ENCODE measurements around the gene SPDYE2. TPM values are rescaled to one million over a fixed set of nuclear protein-coding genes. Genes with fewer than 3 reads are reported as not detected.
"Not testable (repeated sequence)": the region's sequence is repeated elsewhere in the genome, so short reads cannot be mapped to it uniquely, and the experiment has no call there.

Gene SPDYE2
- total and polyA plus RNA-seq, 9 of the 15 experiments (the other 6 are each of a cell fraction or from before 2014, with no cell fraction given) = 0.34 to 0.76 TPM; not detected in 7

DNA sequence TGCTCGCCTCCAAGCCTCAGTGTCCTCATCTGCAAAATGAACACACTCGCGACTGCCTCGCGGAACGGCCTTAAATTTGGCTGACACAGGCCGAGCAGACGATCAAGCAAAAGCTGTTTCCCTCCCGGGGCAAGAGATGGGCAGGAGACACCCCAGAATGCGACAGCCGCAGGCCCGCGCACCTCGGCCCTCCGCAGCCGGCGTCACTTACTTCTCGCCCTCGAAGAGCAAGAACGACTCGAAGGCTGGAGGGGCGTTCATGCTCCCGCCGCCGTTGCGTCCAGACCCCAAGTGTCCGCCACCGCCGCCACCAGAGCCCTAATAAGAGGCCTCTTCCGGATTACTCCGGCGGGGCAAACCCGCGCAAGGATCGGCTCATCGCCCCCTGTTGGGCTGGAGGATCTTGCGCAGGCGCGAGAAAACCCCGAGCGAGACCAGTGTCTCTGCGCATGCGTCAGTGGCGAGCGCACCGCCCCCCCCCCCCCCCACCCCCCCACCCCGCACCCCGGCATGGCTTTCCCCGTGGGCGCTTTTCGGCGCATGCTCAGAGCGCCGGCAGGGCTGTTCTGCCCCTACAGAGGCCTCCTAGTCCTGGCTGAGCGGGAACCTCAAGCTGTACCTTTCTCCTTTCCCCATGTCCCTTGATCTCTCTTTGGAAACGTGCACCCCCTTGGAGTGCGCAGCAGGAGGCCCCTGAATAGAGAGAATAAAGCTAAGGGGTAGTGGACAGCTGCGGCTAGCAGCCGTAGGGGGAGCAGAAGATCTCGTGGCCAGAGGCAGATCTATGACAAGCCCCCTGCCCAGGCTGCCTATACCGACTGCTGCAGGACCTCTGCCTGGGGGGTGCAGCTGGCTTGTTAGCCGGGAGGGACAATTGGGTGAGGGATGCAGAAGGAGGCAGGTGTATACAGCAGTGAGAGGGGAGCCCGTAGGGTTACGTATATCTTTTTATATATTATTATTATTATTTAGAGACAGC lies 21.5 kb downstream of the SPDYE2 start, which contains the start of gene POLR2J3:
POLR2J3 (minus strand) TSS at position 323 of the 979 bp plus-strand sequence; CDS start at position 261, 62 bp downstream.
- H3K27ac ChIP-seq (ENCODE audit: extremely low read depth, low read depth, low read length) = peak within 1 kb of the TSS; percentile 67
- H3K4me2 ChIP-seq (ENCODE audit: insufficient read depth, low read length) = peak within 1 kb of the TSS; percentile 74; the same call in 1 of the 2 replicates
- POLR2A ChIA-PET; H4K20me1 ChIP-seq (replicated peaks; ENCODE audit: control insufficient read depth, insufficient read depth, low read length); H3K79me2 ChIP-seq (ENCODE audit: control insufficient read depth, insufficient read depth, low read length); H3K27me3 ChIP-seq (ENCODE audit: control insufficient read depth in 2 of 2, insufficient read depth in 2 of 2, low read length in 2 of 2); H3K36me3 ChIP-seq (ENCODE audit: control insufficient read depth, insufficient read depth, low read length); FAIRE-seq; H3K4me1 ChIP-seq (replicated peaks in 1 of 2; ENCODE audit: control insufficient read depth in 2 of 2, insufficient read depth in 2 of 2, low read length in 2 of 2); H3K9me1 ChIP-seq (ENCODE audit: control insufficient read depth, insufficient read depth, low read length); intact Hi-C loops (cut with micrococcal nuclease); CTCF ChIA-PET (ENCODE audit: low intra/inter-chr PET ratio); H3K9me3 ChIP-seq (replicated peaks; ENCODE audit: control insufficient read depth, insufficient read depth, low read depth, low read length); TF ChIP-seq ZBTB40 (CRISPR knock-in tag; IDR thresholded peaks at IDR 0.05): not testable (repeated sequence)
- WGBS (ENCODE audit: insufficient coverage, low coverage, missing lambda C conversion rate) = under 1% methylated on average over 39 of the region's 64 CpGs
- H3K9ac ChIP-seq (ENCODE audit: insufficient read depth in 1 of 2, low read depth in 2 of 2, low read length in 2 of 2) = peak within 1 kb of the TSS; percentile 78 to 91; a peak in 3 of 4 replicates
- H3K4me3 ChIP-seq = peak within 1 kb of the TSS; percentile 70
- DNase-seq (ENCODE audit: extremely low read depth in 1 of 4, low spot score in 3 of 4) = peak in 1 of 4 experiments; percentile 95
- in situ Hi-C loops (cut with MboI) = loop anchor here (25.0 kb wide), 1 partner anchor 110 kb away; the partner anchor contains the start of genes ALKBH4 and LRWD1
- H2AFZ ChIP-seq (ENCODE audit: low read depth, low read length) = peak within 1 kb of the TSS; percentile 60
- TSS peak; percentile 96 for BruUV-seq (replicated peaks)
- peak; percentile 97 for ATAC-seq
- TF ChIP-seq RBFOX2 (IDR thresholded peaks at IDR 0.05; ENCODE audit: low read depth, low read length) (peak; percentile 73), ZBTB40 (IDR thresholded peaks at IDR 0.05) (0 out of 2 replicates have a peak, but pooled peaks have one; percentile 17), POLR2A (conservative IDR thresholded peaks at IDR 0.05) (0 out of 2 replicates have a peak, but pooled peaks have one; percentile 38), C11orf30 (IDR thresholded peaks at IDR 0.05; ENCODE audit: low read depth) (peak; percentile 66), SIN3B (IDR thresholded peaks at IDR 0.05; ENCODE audit: low read depth) (peak; percentile 68), SIN3A (IDR thresholded peaks at IDR 0.05; ENCODE audit: borderline replicate concordance in 2 of 2, control insufficient read depth in 1 of 2, low read depth in 2 of 2, low read length in 2 of 2) (peak in 1 of 2 experiments; percentile 36; a peak in 1 of 4 replicates), MAZ (CRISPR knock-in tag; conservative IDR thresholded peaks at IDR 0.05 in 1 of 2, IDR thresholded peaks at IDR 0.05 in 1 of 2) (peak in 1 of 2 experiments; percentile 54; a peak in 1 of 4 replicates)
- TF ChIP-seq, protein P1, sequence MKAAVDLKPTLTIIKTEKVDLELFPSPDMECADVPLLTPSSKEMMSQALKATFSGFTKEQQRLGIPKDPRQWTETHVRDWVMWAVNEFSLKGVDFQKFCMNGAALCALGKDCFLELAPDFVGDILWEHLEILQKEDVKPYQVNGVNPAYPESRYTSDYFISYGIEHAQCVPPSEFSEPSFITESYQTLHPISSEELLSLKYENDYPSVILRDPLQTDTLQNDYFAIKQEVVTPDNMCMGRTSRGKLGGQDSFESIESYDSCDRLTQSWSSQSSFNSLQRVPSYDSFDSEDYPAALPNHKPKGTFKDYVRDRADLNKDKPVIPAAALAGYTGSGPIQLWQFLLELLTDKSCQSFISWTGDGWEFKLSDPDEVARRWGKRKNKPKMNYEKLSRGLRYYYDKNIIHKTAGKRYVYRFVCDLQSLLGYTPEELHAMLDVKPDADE (conservative IDR thresholded peaks at IDR 0.05; ENCODE audit: control insufficient read depth, low read depth, low read length) = 0 out of 2 replicates have a peak, but pooled peaks have one; percentile 31
